GM19351 (cell line): ENCODE measurements around the gene TTLL12.
A peak's percentile ranks its signal among the peaks of the same experiment; 100 is the strongest.

Source experiments
- ATAC-seq: cut with Tn5 transposase; IDR thresholded peaks from one replicate; pipeline ENCODE4 v1.9.1; 2021; ENCODE audit warnings: mild to moderate bottlenecking, moderate library complexity; ENCODE audit not compliant: unreplicated experiment

The TTLL12 gene

GRCh38 chr22:43186272-43187170 lies at the start of gene TTLL12:
TSS of gene TTLL12 (minus strand) at chr22:43187134. CDS start at chr22:43187069, 65 bp downstream.
- peak; percentile 42 for ATAC-seq

- no peak for ATAC-seq
Measured at GRCh38 chr22:43235445-43236409, 48.8 kb upstream of the TTLL12 start.

GRCh38 chr22:43234264-43234988 lies 47.5 kb upstream of the TTLL12 start:
- ATAC-seq: no peak

- no peak for ATAC-seq
Measured at GRCh38 chr22:43233529-43233928, 46.6 kb upstream of the TTLL12 start.

- ATAC-seq: no peak
Measured at GRCh38 chr22:43232445-43232844, 45.5 kb upstream of the TTLL12 start.

- ATAC-seq: no peak
Measured at GRCh38 chr22:43231724-43232034, 44.7 kb upstream of the TTLL12 start.

- no peak for ATAC-seq
Measured at GRCh38 chr22:43230971-43231723, 44.2 kb upstream of the TTLL12 start.

GRCh38 chr22:43230571-43230970 lies 43.6 kb upstream of the TTLL12 start:
- ATAC-seq: no peak

GRCh38 chr22:43228863-43229262 lies 41.9 kb upstream of the TTLL12 start:
- ATAC-seq: no peak

GRCh38 chr22:43228330-43228729 lies 41.4 kb upstream of the TTLL12 start:
- ATAC-seq: no peak

- no peak for ATAC-seq
Measured at GRCh38 chr22:43227239-43227630, 40.3 kb upstream of the TTLL12 start.

- ATAC-seq: no peak
Measured at GRCh38 chr22:43226377-43227238, 39.7 kb upstream of the TTLL12 start.

- ATAC-seq: no peak
Measured at GRCh38 chr22:43225609-43226008, 38.7 kb upstream of the TTLL12 start.

- ATAC-seq: no peak
Measured at GRCh38 chr22:43222987-43223386, 36.1 kb upstream of the TTLL12 start.

GRCh38 chr22:43222262-43222661 lies 35.3 kb upstream of the TTLL12 start:
- no peak for ATAC-seq

- ATAC-seq: no peak
Measured at GRCh38 chr22:43220625-43221380, 33.9 kb upstream of the TTLL12 start.

- ATAC-seq: no peak
Measured at GRCh38 chr22:43218786-43219185, 31.9 kb upstream of the TTLL12 start.

GRCh38 chr22:43217285-43218030 lies 30.5 kb upstream of the TTLL12 start:
- no peak for ATAC-seq
